Testis (tissue), 3 donors: ENCODE data around the gene USP2. TPM values are rescaled to one million over a fixed set of nuclear protein-coding genes. Genes with fewer than 3 reads are reported as not detected.
A peak's percentile ranks its signal among the peaks of the same experiment; 100 is the strongest.

Experiments used
- DNase-seq: peaks from one replicate; pipeline ENCODE4 v3.0.0-alpha.2; 2019
- H3K27ac ChIP-seq, 2 donors: fragments of 200-600 bp; sonication (generic); one replicate each; pipeline ENCODE4 v1.5.1; 2019
- H3K27me3 ChIP-seq: fragments of 200-600 bp; sonication (generic); one replicate; pipeline ENCODE4 v1.5.1; 2019
- H3K36me3 ChIP-seq: fragments of 200-600 bp; sonication (generic); one replicate; pipeline ENCODE4 v1.5.1; 2017; ENCODE audit warnings: low read depth; ENCODE audit errors: missing control alignments
- H3K4me1 ChIP-seq: fragments of 200-600 bp; sonication (generic); one replicate; pipeline ENCODE4 v1.5.1; 2019
- H3K4me3 ChIP-seq, 2 donors: fragments of 200-600 bp; sonication (generic); one replicate each; pipeline ENCODE4 v1.5.1; 2017 to 2019
- H3K9me3 ChIP-seq: fragments of 200-600 bp; sonication (generic); one replicate; pipeline ENCODE4 v1.5.1; 2017
- CTCF ChIP-seq, 3 experiments: fragments of 450-650 bp in 2 of 3; fragments of 200-600 bp in 1 of 3; sonication (generic) in 1 of 3; IDR thresholded peaks; one replicate each; pipeline ENCODE4 v1.5.1; 2016 to 2019; ENCODE audit warnings: antibody characterized with exemption in 3 of 3, mild to moderate bottlenecking in 2 of 3, moderate library complexity in 1 of 3
- POLR2A ChIP-seq: fragments of 450-650 bp; IDR thresholded peaks from one replicate; pipeline ENCODE4 v1.6.1; 2017; ENCODE audit warnings: antibody characterized with exemption, mild to moderate bottlenecking, moderate library complexity
- WGBS, 2 donors: methylation state at CpG; one replicate each; pipeline ENCODE4 v1.1.5; 2018; 5-methylcytosine and 5-hydroxymethylcytosine counted together
- intact Hi-C: fragments of 100-400 bp; cut with DNase I; formaldehyde crosslinking; loops from one replicate; pipeline ENCODE4 v1.15.1; 2023; ENCODE audit warnings: low total_unique reads
- polyA plus RNA-seq: library from polyadenylated mRNA; stranded (reverse); fragments of 350-450 nt; fragmentation: Illumina TruSeq; extraction: RNeasy Lipid Tissue Mini Kit (QIAGEN cat#74804); gene quantifications from one replicate; pipeline ENCODE4 v1.2.3, GENCODE V29; 2014; ENCODE audit warnings: low read depth, low replicate concordance; ENCODE audit not compliant: insufficient read depth
- total RNA-seq, 2 donors: library from RNA; depleted of rRNA; stranded (reverse); fragments of >200 nt; gene quantifications; one replicate each; pipeline ENCODE4 v1.2.3, GENCODE V29; 2016

The USP2 gene
- total and polyA plus RNA-seq, 3 donors from 2014 or later, result 41.2 to 168 (median 100) TPM

DNA sequence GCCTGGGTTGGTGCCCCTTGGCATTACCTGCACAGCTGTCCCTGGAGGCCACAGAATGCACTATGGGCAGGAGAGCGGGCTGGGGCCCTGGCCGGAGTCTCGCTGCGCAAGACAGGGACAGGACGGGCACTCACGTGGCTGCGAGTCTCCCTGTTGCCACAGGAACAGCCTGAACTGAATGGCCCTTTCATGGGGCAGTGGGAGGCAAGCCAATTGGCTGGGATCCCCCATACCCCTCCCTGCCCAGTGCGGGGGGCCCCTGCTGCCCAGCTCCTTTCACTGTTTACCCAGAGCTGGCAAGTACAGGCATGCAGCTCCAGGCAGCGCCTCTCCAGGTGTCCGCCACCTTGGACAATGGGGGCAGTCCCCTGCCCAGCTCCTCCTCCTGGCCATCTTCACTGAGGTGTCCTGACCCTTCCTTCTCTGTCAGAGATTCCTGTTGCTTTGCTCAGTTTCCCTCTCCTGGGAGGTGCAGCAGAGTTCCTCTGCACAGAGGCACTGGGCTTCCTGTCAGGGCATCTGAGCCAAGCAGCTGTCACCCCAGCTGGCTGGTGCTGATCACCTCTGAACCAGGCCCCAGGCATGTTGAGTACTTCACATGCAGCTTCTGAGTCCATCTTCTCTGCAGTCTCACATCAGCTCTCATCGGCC, 5.2 kb downstream of the USP2 start:
- Histone ChIP-seq H3K4me3 (no peak overlapping the region), H3K27ac (peak overlapping the region; percentile 6 to 75), H3K36me3 (no peaks in the 10 kb centered on the region), H3K4me1 (peaks cover 30% of the 10 kb centered on the region), H3K27me3 (no peaks in the 10 kb centered on the region), H3K9me3 (no peaks in the 10 kb centered on the region)
- DNase-seq, result peak; percentile 80
- no peak for TF ChIP-seq CTCF (IDR thresholded peaks at IDR 0.05)
- no peak for TF ChIP-seq POLR2A
- intact Hi-C loops, result no loop called here
- WGBS, 2 donors, result 64 to 69% methylated on average over 2 to 11 of the region's 11 CpGs

DNA sequence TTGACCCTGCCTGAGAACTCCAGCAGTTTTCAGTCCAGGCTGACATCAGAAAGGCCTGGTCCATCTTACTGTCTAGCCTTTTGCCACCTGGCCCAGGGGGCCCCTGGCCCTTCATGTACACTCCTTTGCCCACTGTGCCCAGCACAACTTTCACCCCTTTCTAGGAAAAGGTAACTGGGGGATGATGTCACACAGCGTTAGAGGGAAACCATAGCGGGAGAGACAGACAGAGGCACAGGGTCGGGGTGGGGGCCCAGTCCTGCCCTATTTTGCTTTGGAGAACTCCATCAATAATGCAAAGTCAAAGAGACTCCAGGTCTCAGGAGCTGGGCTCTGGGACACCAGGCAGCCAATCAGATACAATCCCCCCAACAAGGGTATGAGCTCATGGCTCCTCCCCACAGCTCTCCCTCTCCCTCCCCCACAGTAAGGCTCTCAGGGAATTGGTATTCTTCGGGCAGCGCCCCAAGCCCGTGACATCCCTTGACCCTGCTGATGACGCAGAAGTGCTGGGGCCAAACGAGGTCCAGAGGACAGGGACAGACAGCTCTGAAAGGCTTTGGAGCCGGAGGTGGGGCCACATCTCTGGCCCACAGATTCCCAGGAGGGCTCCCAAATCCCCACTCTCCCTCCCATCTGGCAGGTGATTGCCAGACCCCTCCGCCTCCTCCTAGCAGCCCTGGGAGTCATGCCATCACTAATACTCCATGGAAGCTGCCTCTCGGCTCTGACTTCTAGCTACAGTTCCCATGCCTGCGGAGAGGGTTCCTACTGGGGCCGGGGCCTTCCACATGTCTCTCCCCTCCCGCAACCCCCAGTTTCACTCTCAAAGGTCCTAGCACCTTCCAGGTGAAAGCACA, 5.9 kb downstream of the USP2 start:
- Histone ChIP-seq H3K36me3 (no peaks in the 10 kb centered on the region), H3K27ac (peak overlapping the region; percentile 75 to 86), H3K27me3 (no peaks in the 10 kb centered on the region), H3K4me1 (peaks cover 36% of the 10 kb centered on the region), H3K4me3 (no peak overlapping the region), H3K9me3 (no peaks in the 10 kb centered on the region)
- intact Hi-C loops, result loop anchor here (2.0 kb wide), 1 partner anchor 19 kb away; no protein-coding TSS in a partner anchor
- TF ChIP-seq POLR2A, result no peak
- no peak for TF ChIP-seq CTCF (IDR thresholded peaks at IDR 0.05)
- 55 to 70% methylated on average over 12 to 14 of the region's 14 CpGs for WGBS, 2 donors
- DNase-seq, result peak; percentile 90

DNA sequence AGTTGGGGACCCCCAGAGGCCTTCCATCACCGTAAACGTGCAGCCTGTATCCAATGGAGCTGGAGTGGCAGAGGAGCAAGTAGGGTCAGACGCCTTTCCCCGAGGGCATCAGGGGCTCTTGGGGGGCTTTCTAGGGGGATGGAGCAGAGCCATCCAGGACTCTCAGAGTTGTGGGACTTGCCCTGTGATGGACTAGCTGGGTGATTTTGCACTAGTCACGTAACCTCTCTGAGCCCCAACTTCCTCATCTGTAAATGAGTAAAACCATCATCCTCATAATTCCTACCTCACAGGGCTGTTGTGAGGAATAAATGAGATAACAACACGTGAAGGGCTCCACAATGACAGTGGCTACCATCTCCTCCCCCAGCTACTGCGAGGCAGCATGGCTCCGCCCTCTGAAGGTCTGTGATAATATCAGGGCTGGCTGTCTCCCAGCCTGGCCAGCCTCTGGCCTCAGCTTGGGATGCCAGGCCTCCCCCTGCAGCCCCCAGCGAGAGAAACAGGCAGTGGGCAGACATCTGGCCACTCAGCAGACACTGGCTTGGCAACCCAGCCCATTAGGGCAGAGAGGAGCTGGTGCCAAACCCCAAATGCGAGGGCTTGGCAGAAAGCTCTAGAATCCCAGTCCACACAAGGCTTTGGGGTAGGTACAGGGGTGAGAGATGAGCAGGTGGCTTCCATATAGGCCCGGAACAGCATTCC, 6.7 kb downstream of the USP2 start:
- Histone ChIP-seq H3K27ac (peak overlapping the region; percentile 75 to 86), H3K9me3 (no peaks in the 10 kb centered on the region), H3K36me3 (no peaks in the 10 kb centered on the region), H3K4me3 (no peak overlapping the region), H3K4me1 (peaks cover 42% of the 10 kb centered on the region), H3K27me3 (no peaks in the 10 kb centered on the region)
- TF ChIP-seq POLR2A (no peak), CTCF (IDR thresholded peaks at IDR 0.05) (no peak)
- DNase-seq, result no peak
- intact Hi-C loops, result loop anchor here (2.0 kb wide), 1 partner anchor 18 kb away; no protein-coding TSS in a partner anchor
- WGBS, 2 donors, result 59% methylated on average over 7 to 11 of the region's 11 CpGs

DNA sequence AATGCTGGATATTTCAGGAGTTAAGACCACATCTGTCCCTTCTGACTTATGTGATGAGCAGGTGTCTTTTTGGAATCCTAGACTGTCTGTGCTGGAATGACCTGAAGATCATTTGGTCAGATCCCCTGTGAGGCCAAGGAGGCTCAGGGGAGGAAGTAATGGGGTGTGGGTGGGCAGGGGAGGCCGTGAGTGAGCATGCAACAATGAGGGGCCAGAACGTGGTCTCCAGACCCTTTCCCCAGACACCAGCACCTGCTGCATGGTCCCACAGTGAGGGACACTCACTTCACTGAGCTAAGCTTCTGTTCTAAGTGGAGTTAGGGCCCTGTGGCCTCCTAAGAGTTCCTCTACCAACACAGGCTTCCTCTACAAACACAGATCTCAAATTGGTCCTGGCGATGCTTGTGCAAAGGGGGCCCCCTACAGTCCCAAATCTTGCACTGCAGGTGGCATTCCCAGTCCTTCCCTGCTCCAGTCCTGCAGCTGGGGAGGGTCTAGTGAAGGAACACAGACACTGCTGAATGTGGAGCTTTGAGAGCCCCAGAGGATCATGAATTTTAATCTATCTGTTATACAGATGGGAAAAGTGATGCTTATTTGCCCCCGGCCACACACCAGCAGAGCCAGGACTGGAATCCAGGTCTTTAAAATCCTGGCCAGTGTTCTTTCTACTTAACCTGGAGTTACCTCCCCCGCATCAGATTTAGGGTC, 7.4 kb downstream of the USP2 start:
- no peaks in the 10 kb centered on the region for H3K27me3 ChIP-seq
- intact Hi-C loops, result loop anchor here (2.0 kb wide), 1 partner anchor 17 kb away; no protein-coding TSS in a partner anchor
- TF ChIP-seq POLR2A (no peak), CTCF (IDR thresholded peaks at IDR 0.05) (peak; percentile 69 to 84 (median 82))
- H3K4me3 ChIP-seq, result no peak overlapping the region
- WGBS, 2 donors, result 52 to 80% methylated on average over 2 to 5 of the region's 5 CpGs
- peak; percentile 87 for DNase-seq
- H3K4me1 ChIP-seq, result peaks cover 48% of the 10 kb centered on the region
- H3K36me3 ChIP-seq, result no peaks in the 10 kb centered on the region
- peak overlapping the region in 1 of 2 donors; percentile 75 for H3K27ac ChIP-seq
- no peaks in the 10 kb centered on the region for H3K9me3 ChIP-seq
